ENCODE measurements around the gene U2AF2. TPM values are rescaled to one million over a fixed set of nuclear protein-coding genes. Genes with fewer than 3 reads are reported as not detected.
"Not testable (repeated sequence)": the region's sequence is repeated elsewhere in the genome, so short reads cannot be mapped to it uniquely, and the experiment has no call there.

Gene U2AF2
- polyA plus RNA-seq, 1 experiment: 90.7 TPM

GRCh38 chr19:55711719-55712118 lies 56.9 kb downstream of the U2AF2 start:
- H3K27ac ChIP-seq (ENCODE audit: low read depth, low read length): no peak overlapping the region
- no peak for TF ChIP-seq CTCF (IDR thresholded peaks at IDR 0.05; ENCODE audit: low read depth, low read length)
- ChIA-PET POLR2A (no interaction called here), CTCF (no interaction called here)
- DNase-seq (ENCODE audit: low read depth, low spot score): no peak
- H3K4me3 ChIP-seq (ENCODE audit: low read depth, low read length): no peak overlapping the region
- H3K9me3 ChIP-seq (ENCODE audit: control insufficient read depth, insufficient read depth, low read length): peaks cover 18% of the 10 kb centered on the region
- H3K27me3 ChIP-seq (ENCODE audit: control insufficient read depth, insufficient read depth, low read length): no peaks in the 10 kb centered on the region

GRCh38 chr19:55712804-55713631 lies 58.2 kb downstream of the U2AF2 start:
- no peak for DNase-seq (ENCODE audit: low read depth, low spot score)
- Histone ChIP-seq H3K4me3 (ENCODE audit: low read depth, low read length) (no peak overlapping the region), H3K27me3 (ENCODE audit: control insufficient read depth, insufficient read depth, low read length) (no peaks in the 10 kb centered on the region), H3K27ac (ENCODE audit: low read depth, low read length) (no peak overlapping the region), H3K9me3 (ENCODE audit: control insufficient read depth, insufficient read depth, low read length) (peaks cover 18% of the 10 kb centered on the region)
- ChIA-PET CTCF (no interaction called here), POLR2A (no interaction called here)
- no peak for TF ChIP-seq CTCF (IDR thresholded peaks at IDR 0.05; ENCODE audit: low read depth, low read length)

- Histone ChIP-seq H3K27me3 (ENCODE audit: control insufficient read depth, insufficient read depth, low read length) (no peaks in the 10 kb centered on the region), H3K9me3 (ENCODE audit: control insufficient read depth, insufficient read depth, low read length) (peaks cover 18% of the 10 kb centered on the region), H3K27ac (ENCODE audit: low read depth, low read length) (no peak overlapping the region), H3K4me3 (ENCODE audit: low read depth, low read length) (no peak overlapping the region)
- TF ChIP-seq CTCF (IDR thresholded peaks at IDR 0.05; ENCODE audit: low read depth, low read length): no peak
- CTCF ChIA-PET: no interaction called here
- POLR2A ChIA-PET: no interaction called here
- DNase-seq (ENCODE audit: low read depth, low spot score): no peak
Observed at GRCh38 chr19:55716531-55716930, 61.7 kb downstream of the U2AF2 start.

- Histone ChIP-seq H3K4me3 (ENCODE audit: low read depth, low read length) (no peak overlapping the region), H3K27me3 (ENCODE audit: control insufficient read depth, insufficient read depth, low read length) (no peaks in the 10 kb centered on the region), H3K9me3 (ENCODE audit: control insufficient read depth, insufficient read depth, low read length) (peaks cover 13% of the 10 kb centered on the region; the same call in 1 of the 2 replicates), H3K27ac (ENCODE audit: low read depth, low read length) (no peak overlapping the region)
- no peak for DNase-seq (ENCODE audit: low read depth, low spot score)
- no peak for TF ChIP-seq CTCF (IDR thresholded peaks at IDR 0.05; ENCODE audit: low read depth, low read length)
- ChIA-PET POLR2A (no interaction called here), CTCF (no interaction called here)
Observed at GRCh38 chr19:55717251-55717650, 62.4 kb downstream of the U2AF2 start.

GRCh38 chr19:55717879-55718711 lies 63.3 kb downstream of the U2AF2 start:
- H3K27ac ChIP-seq (ENCODE audit: low read depth, low read length); POLR2A ChIA-PET; CTCF ChIA-PET; H3K4me3 ChIP-seq (ENCODE audit: low read depth, low read length); H3K27me3 ChIP-seq (ENCODE audit: control insufficient read depth, insufficient read depth, low read length); DNase-seq (ENCODE audit: low read depth, low spot score): not testable (repeated sequence)
- peaks cover 13% of the 10 kb centered on the region; the same call in 1 of the 2 replicates for H3K9me3 ChIP-seq (ENCODE audit: control insufficient read depth, insufficient read depth, low read length)
